ENCODE results near the gene HSP90B1.

Gene HSP90B1

DNA sequence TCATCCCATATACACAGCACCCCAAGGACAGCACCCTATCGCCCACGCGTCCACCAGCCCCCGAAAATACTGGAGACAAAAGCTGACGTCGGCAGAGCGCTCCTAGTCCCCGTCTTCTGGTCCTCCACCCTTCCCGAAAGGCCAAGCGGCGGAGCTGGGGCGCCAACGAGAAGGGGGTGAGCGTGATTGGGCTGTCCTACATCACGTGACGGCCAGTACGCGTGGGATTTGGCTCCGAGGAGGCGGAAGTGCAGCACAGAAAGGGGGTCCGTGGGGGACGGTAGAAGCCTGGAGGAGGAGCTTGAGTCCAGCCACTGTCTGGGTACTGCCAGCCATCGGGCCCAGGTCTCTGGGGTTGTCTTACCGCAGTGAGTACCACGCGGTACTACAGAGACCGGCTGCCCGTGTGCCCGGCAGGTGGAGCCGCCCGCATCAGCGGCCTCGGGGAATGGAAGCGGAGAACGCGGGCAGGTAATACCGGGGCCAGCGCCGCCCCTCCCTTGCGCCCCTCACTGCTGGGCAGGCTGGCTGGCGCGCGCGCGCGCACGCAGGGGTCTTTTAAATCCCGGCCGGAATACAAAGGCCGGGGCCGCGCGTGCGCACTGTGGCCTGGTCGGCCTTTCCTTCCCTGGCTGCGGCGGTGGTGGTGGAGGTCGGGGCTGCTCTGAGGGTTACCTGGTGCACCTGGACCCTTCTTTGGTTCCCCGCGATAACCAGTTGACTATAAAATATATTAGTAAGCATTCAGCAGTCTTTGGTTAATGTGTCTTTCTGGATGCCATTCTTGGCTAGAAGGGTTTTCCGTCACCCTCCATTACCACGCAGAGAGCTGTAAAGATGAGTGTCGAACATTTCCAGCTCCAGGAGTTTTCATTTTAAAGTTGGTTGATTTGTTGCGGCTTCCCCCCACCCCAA, 35.6 kb downstream of the HSP90B1 start, which contains the start of gene TDG:
TSS of gene TDG (plus strand) at position 283 of the 915 bp plus-strand sequence. CDS start at position 449, 166 bp downstream.
- peak; percentile 98 for DNase-seq (ENCODE audit: low read depth)
- peak; percentile 5 for TF ChIP-seq CTCF (IDR thresholded peaks at IDR 0.05; ENCODE audit: low read depth, low read length, missing control alignments)
- peak within 1 kb of the TSS; percentile 92 for H3K4me3 ChIP-seq (ENCODE audit: low read depth, low read length)

- no peak for TF ChIP-seq CTCF (IDR thresholded peaks at IDR 0.05; ENCODE audit: low read depth, low read length, missing control alignments)
- no peak for DNase-seq (ENCODE audit: low read depth)
- H3K4me3 ChIP-seq (ENCODE audit: low read depth, low read length) = peak overlapping the region; percentile 92
These were observed 36.5 kb downstream of the HSP90B1 start for GRCh38 chr12:103966736-103967135.

GRCh38 chr12:103969391-103969790, 39.2 kb downstream of the HSP90B1 start:
- no peak for TF ChIP-seq CTCF (IDR thresholded peaks at IDR 0.05; ENCODE audit: low read depth, low read length, missing control alignments)
- no peak overlapping the region for H3K4me3 ChIP-seq (ENCODE audit: low read depth, low read length)
- no peak for DNase-seq (ENCODE audit: low read depth)

- DNase-seq (ENCODE audit: low read depth) = no peak
- no peak for TF ChIP-seq CTCF (IDR thresholded peaks at IDR 0.05; ENCODE audit: low read depth, low read length, missing control alignments)
- no peak overlapping the region for H3K4me3 ChIP-seq (ENCODE audit: low read depth, low read length)
These were observed 43.7 kb downstream of the HSP90B1 start for GRCh38 chr12:103973909-103974308.

GRCh38 chr12:103975368-103975767, 45.2 kb downstream of the HSP90B1 start:
- DNase-seq (ENCODE audit: low read depth) = no peak
- no peak for TF ChIP-seq CTCF (IDR thresholded peaks at IDR 0.05; ENCODE audit: low read depth, low read length, missing control alignments)
- H3K4me3 ChIP-seq (ENCODE audit: low read depth, low read length) = no peak overlapping the region

DNA sequence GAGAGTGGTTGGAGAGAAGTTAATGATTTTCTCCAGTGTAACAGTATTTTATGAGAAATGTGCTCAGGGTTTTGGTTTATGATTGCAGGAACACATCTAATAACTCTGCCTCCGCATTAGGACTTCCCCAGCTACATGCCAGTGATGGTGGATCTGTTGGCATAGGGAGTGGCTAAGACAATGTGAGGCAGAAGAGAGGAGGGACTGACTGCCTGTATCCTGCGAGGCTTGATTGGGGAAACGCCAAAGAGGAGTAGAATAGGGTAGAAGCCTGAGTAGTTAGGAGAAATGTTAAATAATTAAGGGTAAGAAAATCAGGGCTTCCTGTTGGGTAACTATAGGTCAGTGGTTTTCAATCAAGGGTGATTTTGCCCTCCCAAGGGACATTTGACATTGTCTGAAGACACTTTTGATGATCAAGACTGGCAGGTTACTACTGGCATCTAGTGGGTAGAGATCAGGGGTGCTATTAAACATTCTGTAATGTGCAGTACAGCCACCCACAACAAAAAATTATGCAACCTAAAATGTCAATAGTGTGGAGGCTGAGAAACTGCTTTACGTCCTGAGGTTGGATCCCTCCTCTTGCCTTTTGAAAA, 48.3 kb downstream of the HSP90B1 start:
- no peak for DNase-seq (ENCODE audit: low read depth)
- H3K4me3 ChIP-seq (ENCODE audit: low read depth, low read length) = no peak overlapping the region
- no peak for TF ChIP-seq CTCF (IDR thresholded peaks at IDR 0.05; ENCODE audit: low read depth, low read length, missing control alignments)

All from GM12864 (cell line).